Measurements from ENCODE around the gene EPAS1.

GRCh38 chr2:46372475-46372874 lies 75.3 kb downstream of the EPAS1 start:
- TF ChIP-seq CTCF (IDR thresholded peaks at IDR 0.05) (no peak), MAX (IDR thresholded peaks at IDR 0.05; ENCODE audit: low read depth) (no peak), CHD2 (IDR thresholded peaks at IDR 0.05; ENCODE audit: low read length, partially characterized antibody) (peak; percentile 46), POLR2AphosphoS5 (IDR thresholded peaks at IDR 0.05; ENCODE audit: low read depth, low read length) (no peak), TCF12 (IDR thresholded peaks at IDR 0.05) (no peak), TAF1 (IDR thresholded peaks at IDR 0.05; ENCODE audit: borderline replicate concordance, low read depth, low read length) (no peak)
